ENCODE data around the gene CXCL16.

The CXCL16 gene

DNA sequence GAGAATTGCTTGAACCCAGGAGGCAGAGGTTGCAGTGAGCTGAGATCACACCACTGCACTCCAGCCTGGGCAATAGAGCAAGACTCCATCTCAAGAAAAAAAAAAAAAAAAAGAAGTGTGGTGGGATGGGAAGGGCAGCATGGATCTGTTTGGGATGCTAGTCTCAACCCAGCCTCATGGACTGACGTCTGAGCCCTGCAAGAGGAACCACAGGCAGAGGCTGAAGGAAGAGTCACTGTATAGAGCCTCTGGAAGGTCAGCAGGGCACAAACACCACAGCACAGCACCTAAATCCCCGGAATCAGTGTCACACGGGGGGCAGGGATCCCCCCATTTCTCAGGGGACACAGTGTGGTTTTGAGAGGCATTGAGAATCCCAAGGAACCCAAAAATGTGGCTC, 10.9 kb upstream of the CXCL16 start:
- H3K27ac ChIP-seq (ENCODE audit: low read depth, low read length) = no peak overlapping the region
- H4K8ac ChIP-seq (ENCODE audit: low read depth, low read length) = no peak overlapping the region
- H2BK5ac ChIP-seq (ENCODE audit: low read depth, low read length, poor library complexity) = no peak overlapping the region
- no peak overlapping the region for H4K12ac ChIP-seq (ENCODE audit: low read depth, low read length)
- H3K4ac ChIP-seq (ENCODE audit: low read depth, low read length) = no peak overlapping the region
- H3K79me2 ChIP-seq (ENCODE audit: control insufficient read depth, insufficient read depth, low read length, poor library complexity) = no peaks in the 10 kb centered on the region
- H3K18ac ChIP-seq (ENCODE audit: low read length) = no peak overlapping the region
- WGBS (ENCODE audit: extremely low coverage, insufficient coverage, insufficient read length) = no CpG with 5 or more reads among the region's 3 CpGs
- H3K27me3 ChIP-seq (ENCODE audit: insufficient read depth, low read length) = no peaks in the 10 kb centered on the region
- H2BK120ac ChIP-seq (ENCODE audit: insufficient read depth, low read length, poor library complexity) = no peak overlapping the region
- no peak for DNase-seq
- no peak overlapping the region for H3K23ac ChIP-seq (ENCODE audit: low read length)
- no peak overlapping the region for H2BK12ac ChIP-seq (ENCODE audit: low read length)
- no peak overlapping the region for H3K9ac ChIP-seq (ENCODE audit: low read length)
- H3K14ac ChIP-seq (ENCODE audit: low read length) = no peak overlapping the region
- H2AK5ac ChIP-seq (ENCODE audit: low read length) = no peak overlapping the region
- peaks cover 3% of the 10 kb centered on the region for H3K9me3 ChIP-seq (ENCODE audit: insufficient read depth, low read depth, low read length)
- no peak overlapping the region for H3K4me3 ChIP-seq (ENCODE audit: low read depth, low read length)
- no peak overlapping the region for H3K4me2 ChIP-seq (ENCODE audit: low read length)
- H2AFZ ChIP-seq (ENCODE audit: insufficient read depth, low read length, poor library complexity) = no peak overlapping the region
- H3K4me1 ChIP-seq (ENCODE audit: control insufficient read depth in 1 of 2, insufficient read depth in 2 of 2, low read length in 2 of 2) = no peaks in the 10 kb centered on the region
- no peak overlapping the region for H4K91ac ChIP-seq (ENCODE audit: low read depth, low read length)
- no peaks in the 10 kb centered on the region for H3K36me3 ChIP-seq (ENCODE audit: control insufficient read depth in 1 of 2, insufficient read depth in 2 of 2, low read length in 2 of 2)
- no peaks in the 10 kb centered on the region for H3K79me1 ChIP-seq (ENCODE audit: low read length)

DNA sequence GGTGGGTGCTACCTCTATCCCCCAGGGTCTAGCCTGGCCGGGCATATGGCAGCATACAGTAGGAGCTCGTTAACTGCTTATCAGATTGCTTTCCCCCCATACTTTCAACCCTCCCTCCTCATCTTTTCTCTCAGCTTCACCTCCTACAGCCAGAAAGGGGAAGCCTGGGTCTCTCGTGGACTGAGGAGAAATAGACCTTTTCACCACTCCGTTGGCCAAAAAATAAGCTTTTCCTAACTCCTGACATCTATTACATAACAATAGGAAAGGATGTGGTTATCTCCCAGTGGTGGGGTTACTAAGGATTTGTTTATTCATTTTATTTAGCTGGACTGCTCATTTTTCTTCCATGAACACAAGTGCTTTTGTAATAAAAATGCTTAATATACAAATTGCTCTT, 9.0 kb upstream of the CXCL16 start:
- Histone ChIP-seq H3K79me2 (ENCODE audit: control insufficient read depth, insufficient read depth, low read length, poor library complexity) (no peaks in the 10 kb centered on the region), H3K36me3 (ENCODE audit: control insufficient read depth in 1 of 2, insufficient read depth in 2 of 2, low read length in 2 of 2) (no peaks in the 10 kb centered on the region)

GRCh38 chr17:4747847-4748246, 8.1 kb upstream of the CXCL16 start:
- peaks cover 3% of the 10 kb centered on the region for H3K9me3 ChIP-seq (ENCODE audit: insufficient read depth, low read depth, low read length)
- H3K27ac ChIP-seq (ENCODE audit: low read depth, low read length) = no peak overlapping the region
- H4K8ac ChIP-seq (ENCODE audit: low read depth, low read length) = no peak overlapping the region
- no peak overlapping the region for H3K18ac ChIP-seq (ENCODE audit: low read length)
- no peak overlapping the region for H3K23ac ChIP-seq (ENCODE audit: low read length)
- no peak overlapping the region for H4K12ac ChIP-seq (ENCODE audit: low read depth, low read length)
- peaks cover 2 to 6% of the 10 kb centered on the region in 2 experiments for H3K4me1 ChIP-seq (ENCODE audit: control insufficient read depth in 1 of 2, insufficient read depth in 2 of 2, low read length in 2 of 2)
- no peaks in the 10 kb centered on the region for H3K36me3 ChIP-seq (ENCODE audit: control insufficient read depth in 1 of 2, insufficient read depth in 2 of 2, low read length in 2 of 2)
- H3K14ac ChIP-seq (ENCODE audit: low read length) = no peak overlapping the region
- H3K9ac ChIP-seq (ENCODE audit: low read length) = no peak overlapping the region
- H3K27me3 ChIP-seq (ENCODE audit: insufficient read depth, low read length) = peaks cover 6% of the 10 kb centered on the region
- H3K79me1 ChIP-seq (ENCODE audit: low read length) = no peaks in the 10 kb centered on the region
- no peak overlapping the region for H3K4me3 ChIP-seq (ENCODE audit: low read depth, low read length)
- H2AFZ ChIP-seq (ENCODE audit: insufficient read depth, low read length, poor library complexity) = no peak overlapping the region
- no CpG with 5 or more reads among the region's 5 CpGs for WGBS (ENCODE audit: extremely low coverage, insufficient coverage, insufficient read length)
- H3K79me2 ChIP-seq (ENCODE audit: control insufficient read depth, insufficient read depth, low read length, poor library complexity) = no peaks in the 10 kb centered on the region
- H2BK120ac ChIP-seq (ENCODE audit: insufficient read depth, low read length, poor library complexity) = no peak overlapping the region
- H2BK12ac ChIP-seq (ENCODE audit: low read length) = no peak overlapping the region
- no peak overlapping the region for H2AK5ac ChIP-seq (ENCODE audit: low read length)
- DNase-seq = no peak
- no peak overlapping the region for H2BK5ac ChIP-seq (ENCODE audit: low read depth, low read length, poor library complexity)
- no peak overlapping the region for H3K4ac ChIP-seq (ENCODE audit: low read depth, low read length)
- no peak overlapping the region for H4K91ac ChIP-seq (ENCODE audit: low read depth, low read length)
- H3K4me2 ChIP-seq (ENCODE audit: low read length) = no peak overlapping the region

More for the DNA sequence above, 9.0 kb upstream of the CXCL16 start:
- H2BK12ac ChIP-seq (ENCODE audit: low read length) = no peak overlapping the region
- no peak overlapping the region for H3K4ac ChIP-seq (ENCODE audit: low read depth, low read length)
- no peak overlapping the region for H4K12ac ChIP-seq (ENCODE audit: low read depth, low read length)
- no peak overlapping the region for H4K91ac ChIP-seq (ENCODE audit: low read depth, low read length)
- H3K9ac ChIP-seq (ENCODE audit: low read length) = no peak overlapping the region
- H4K8ac ChIP-seq (ENCODE audit: low read depth, low read length) = no peak overlapping the region
- DNase-seq = no peak
- peaks cover 2 to 6% of the 10 kb centered on the region in 2 experiments for H3K4me1 ChIP-seq (ENCODE audit: control insufficient read depth in 1 of 2, insufficient read depth in 2 of 2, low read length in 2 of 2)
- no peak overlapping the region for H3K14ac ChIP-seq (ENCODE audit: low read length)
- H3K79me1 ChIP-seq (ENCODE audit: low read length) = no peaks in the 10 kb centered on the region
- H2AFZ ChIP-seq (ENCODE audit: insufficient read depth, low read length, poor library complexity) = no peak overlapping the region
- no peak overlapping the region for H3K27ac ChIP-seq (ENCODE audit: low read depth, low read length)
- H3K4me2 ChIP-seq (ENCODE audit: low read length) = no peak overlapping the region
- H3K18ac ChIP-seq (ENCODE audit: low read length) = no peak overlapping the region
- no peak overlapping the region for H3K4me3 ChIP-seq (ENCODE audit: low read depth, low read length)
- H3K27me3 ChIP-seq (ENCODE audit: insufficient read depth, low read length) = peaks cover 6% of the 10 kb centered on the region
- H2AK5ac ChIP-seq (ENCODE audit: low read length) = no peak overlapping the region
- no CpG with 5 or more reads among the region's 4 CpGs for WGBS (ENCODE audit: extremely low coverage, insufficient coverage, insufficient read length)
- H3K9me3 ChIP-seq (ENCODE audit: insufficient read depth, low read depth, low read length) = peaks cover 3% of the 10 kb centered on the region
- H2BK120ac ChIP-seq (ENCODE audit: insufficient read depth, low read length, poor library complexity) = no peak overlapping the region
- H3K23ac ChIP-seq (ENCODE audit: low read length) = no peak overlapping the region
- H2BK5ac ChIP-seq (ENCODE audit: low read depth, low read length, poor library complexity) = no peak overlapping the region

DNA sequence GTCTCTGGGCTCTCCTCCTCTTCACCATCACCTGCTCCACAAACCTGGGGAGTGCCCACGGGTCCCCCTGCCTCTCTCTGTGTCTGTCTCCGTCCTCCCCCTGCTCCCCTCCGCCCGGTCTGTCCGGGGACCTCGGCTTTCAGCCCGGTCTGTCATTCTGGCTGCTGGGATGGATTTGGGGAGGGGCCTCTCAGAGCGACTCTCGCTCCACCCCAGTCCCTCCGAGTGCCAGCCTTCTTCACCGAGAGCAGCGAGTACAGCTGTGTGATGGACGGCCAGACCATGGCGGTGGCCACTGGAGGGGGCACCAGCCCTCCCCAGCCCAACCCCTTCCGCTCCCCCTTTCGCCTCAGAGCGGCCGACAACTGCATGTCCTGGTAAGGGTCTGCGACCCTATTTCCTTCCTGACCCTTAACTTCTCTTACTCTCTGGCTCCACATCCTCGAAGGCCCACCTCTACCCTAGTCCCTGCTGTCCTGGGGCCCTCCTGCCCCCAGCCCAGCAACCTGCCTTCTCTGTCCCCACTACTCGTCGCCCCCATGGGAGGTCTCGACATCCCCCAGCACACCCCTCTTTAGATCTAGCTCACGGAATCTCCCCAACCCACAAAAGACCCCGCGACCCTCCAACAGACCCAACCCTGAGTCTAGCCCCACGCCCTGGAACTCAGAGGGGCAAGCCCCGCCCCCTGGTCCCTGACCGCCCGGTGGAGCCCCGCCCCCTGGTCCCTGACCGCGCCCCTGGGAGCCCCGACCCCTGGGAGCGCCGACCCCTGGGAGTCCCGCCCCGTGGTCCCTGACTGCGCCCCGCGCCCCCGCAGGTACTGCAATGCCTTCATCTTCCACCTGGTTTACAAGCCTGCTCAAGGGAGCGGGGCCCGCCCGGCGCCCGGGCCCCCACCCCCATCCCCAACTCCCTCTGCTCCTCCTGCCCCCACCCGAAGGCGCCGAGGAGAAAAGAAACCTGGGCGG, 5.6 kb upstream of the CXCL16 start:
- WGBS (ENCODE audit: extremely low coverage, insufficient coverage, insufficient read length) = no CpG with 5 or more reads among the region's 51 CpGs
- Histone ChIP-seq H3K4ac (ENCODE audit: low read depth, low read length) (no peak overlapping the region), H4K12ac (ENCODE audit: low read depth, low read length) (no peak overlapping the region), H3K4me1 (ENCODE audit: control insufficient read depth in 1 of 2, insufficient read depth in 2 of 2, low read length in 2 of 2) (peaks cover 2 to 6% of the 10 kb centered on the region in 2 experiments), H3K23ac (ENCODE audit: low read length) (no peak overlapping the region), H4K91ac (ENCODE audit: low read depth, low read length) (no peak overlapping the region), H3K27ac (ENCODE audit: low read depth, low read length) (no peak overlapping the region), H3K9me3 (ENCODE audit: insufficient read depth, low read depth, low read length) (peaks cover 11% of the 10 kb centered on the region), H2AK5ac (ENCODE audit: low read length) (no peak overlapping the region), H3K4me2 (ENCODE audit: low read length) (peak overlapping the region; percentile 16), H2BK120ac (ENCODE audit: insufficient read depth, low read length, poor library complexity) (no peak overlapping the region), H2AFZ (ENCODE audit: insufficient read depth, low read length, poor library complexity) (peak overlapping the region; percentile 37), H3K36me3 (ENCODE audit: control insufficient read depth in 1 of 2, insufficient read depth in 2 of 2, low read length in 2 of 2) (no peaks in the 10 kb centered on the region), H3K27me3 (ENCODE audit: insufficient read depth, low read length) (peaks cover 20% of the 10 kb centered on the region), H2BK12ac (ENCODE audit: low read length) (no peak overlapping the region), H3K9ac (ENCODE audit: low read length) (no peak overlapping the region), H3K79me2 (ENCODE audit: control insufficient read depth, insufficient read depth, low read length, poor library complexity) (no peaks in the 10 kb centered on the region), H3K14ac (ENCODE audit: low read length) (no peak overlapping the region), H3K79me1 (ENCODE audit: low read length) (no peaks in the 10 kb centered on the region), H2BK5ac (ENCODE audit: low read depth, low read length, poor library complexity) (no peak overlapping the region), H3K18ac (ENCODE audit: low read length) (no peak overlapping the region), H4K8ac (ENCODE audit: low read depth, low read length) (no peak overlapping the region), H3K4me3 (ENCODE audit: low read depth, low read length) (no peak overlapping the region)
- no peak for DNase-seq

Data from trophoblast cell (in vitro differentiated cells and primary cell).